GM12878 (cell line): ENCODE data around the gene UBE2D4. TPM values are rescaled to one million over a fixed set of nuclear protein-coding genes. Genes with fewer than 3 reads are reported as not detected.
A peak's percentile ranks its signal among the peaks of the same experiment; 100 is the strongest.

ENCODE experiments used
- ATAC-seq: fragments of 200-7000 bp; cut with Tn5 transposase; 3 replicates; pipeline ENCODE4 v1.9.1; 2020; ENCODE audit warnings: mild to moderate bottlenecking, moderate library complexity
- BruUV-seq: library from RNA; stranded (reverse); fragments of 400-500 nt; replicated peaks from 2 replicates; lab custom pipeline; 2021; lab: Mats Ljungman, UMichigan
- CTCF ChIA-PET: fragments of 300-600 bp; sonication (Branson Sonifier 250); formaldehyde crosslinking; extraction: SDS; loops from one replicate; lab custom pipeline; 2021; ENCODE audit warnings: inconsistent platforms; lab: Yijun Ruan, JAX
- POLR2A ChIA-PET: fragments of 350-600 bp; formaldehyde crosslinking; extraction: SDS; loops from one replicate; lab custom pipeline; 2021; ENCODE audit warnings: inconsistent platforms; lab: Charles Lee
- RAD21 ChIA-PET: fragments of 300-600 bp; sonication (Branson Sonifier 250); formaldehyde crosslinking; loops from one replicate; lab custom pipeline; 2023; ENCODE audit warnings: antibody characterized with exemption; ENCODE audit not compliant: unreplicated experiment; lab: Charles Lee
- SMC1A ChIA-PET: fragments of 300-600 bp; sonication (Branson Sonifier 250); formaldehyde crosslinking; loops from one replicate; lab custom pipeline; 2023; ENCODE audit not compliant: unreplicated experiment, uncharacterized antibody; lab: Charles Lee
- DNase-seq: peaks from one replicate; pipeline ENCODE4 v3.0.0-alpha.2; 2011; ENCODE audit warnings: low read depth, low spot score
- FAIRE-seq: peaks from 3 replicates; lab custom pipeline; 2011; peaks lifted over from hg19 to GRCh38; lab: Jason Lieb, UNC
- H2AFZ ChIP-seq: 2 replicates; pipeline ENCODE4 v1.6.0; 2011; ENCODE audit warnings: low read depth, low read length, control low read depth; ENCODE audit not compliant: control insufficient read depth
- H3K27ac ChIP-seq: 2 replicates; pipeline ENCODE4 v1.5.1; 2011; ENCODE audit warnings: control low read depth; ENCODE audit not compliant: control insufficient read depth, insufficient read depth
- H3K27me3 ChIP-seq, 2 experiments: replicated peaks in 1 of 2; 2 replicates each; pipeline versions ENCODE4 v1.6.0 to v1.6.1; 2011; ENCODE audit warnings: low read length in 1 of 2; ENCODE audit not compliant: control insufficient read depth in 2 of 2, insufficient read depth in 2 of 2
- H3K36me3 ChIP-seq, 2 experiments: 2 replicates each; pipeline ENCODE4 v1.5.1; 2011; ENCODE audit warnings: low read length in 1 of 2; ENCODE audit not compliant: control insufficient read depth in 2 of 2, insufficient read depth in 2 of 2
- H3K4me1 ChIP-seq: 2 replicates; pipeline ENCODE4 v1.6.1; 2011; ENCODE audit warnings: mild to moderate bottlenecking, low read length, moderate library complexity, mixed read lengths; ENCODE audit not compliant: control insufficient read depth, insufficient read depth
- H3K4me2 ChIP-seq: 2 replicates; pipeline ENCODE4 v1.6.0; 2011; ENCODE audit warnings: control low read depth; ENCODE audit not compliant: control insufficient read depth, insufficient read depth
- H3K4me3 ChIP-seq: fragments of 200-600 bp; sonication (generic); 2 replicates; pipeline ENCODE4 v1.5.1; 2016
- H3K79me2 ChIP-seq: 2 replicates; pipeline ENCODE4 v1.6.0; 2011; ENCODE audit warnings: low read length; ENCODE audit not compliant: control insufficient read depth, insufficient read depth
- H3K9ac ChIP-seq: 2 replicates; pipeline ENCODE4 v1.8.0; 2011; ENCODE audit warnings: low read length, control low read depth, mixed read lengths; ENCODE audit not compliant: control insufficient read depth, insufficient read depth
- H3K9me3 ChIP-seq: replicated peaks from 3 replicates; pipeline ENCODE4 v1.5.1; 2011; ENCODE audit warnings: mild to moderate bottlenecking, low read length; ENCODE audit not compliant: control insufficient read depth, insufficient read depth
- H4K20me1 ChIP-seq: 2 replicates; pipeline ENCODE4 v1.6.0; 2011; ENCODE audit not compliant: control insufficient read depth, insufficient read depth
- CTCF ChIP-seq, 3 experiments: IDR thresholded peaks in 2 of 3; conservative IDR thresholded peaks in 1 of 3; 2 replicates each; pipeline ENCODE4 v1.5.1; 2011; ENCODE audit warnings: low read depth in 3 of 3, low read length in 3 of 3, mild to moderate bottlenecking in 3 of 3, control low read depth in 2 of 3, moderate library complexity in 2 of 3, inconsistent platforms in 1 of 3, mixed read lengths in 1 of 3; ENCODE audit not compliant: control insufficient read depth in 2 of 3, insufficient read depth in 1 of 3; ENCODE audit errors: extremely low read depth in 1 of 3
- GABPA ChIP-seq: IDR thresholded peaks from 2 replicates; pipeline ENCODE4 v1.6.1; 2014; ENCODE audit warnings: antibody characterized with exemption, low read depth, mild to moderate bottlenecking, inconsistent platforms
- IKZF1 ChIP-seq: fragments of 450-650 bp; conservative IDR thresholded peaks from 2 replicates; pipeline ENCODE4 v1.6.1; 2017; ENCODE audit warnings: antibody characterized with exemption, mild to moderate bottlenecking
- MTA2 ChIP-seq: fragments of 450-650 bp; IDR thresholded peaks from 2 replicates; pipeline ENCODE4 v1.6.1; 2016; ENCODE audit warnings: low read depth, mild to moderate bottlenecking, moderate library complexity
- POLR2AphosphoS2 ChIP-seq: IDR thresholded peaks from 2 replicates; pipeline ENCODE4 v1.6.1; 2011; ENCODE audit warnings: low read depth, mild to moderate bottlenecking, low read length, improper control_type of control experiment, moderate library complexity
- POLR2AphosphoS5 ChIP-seq: IDR thresholded peaks from 2 replicates; pipeline ENCODE4 v1.6.1; 2011; ENCODE audit warnings: mild to moderate bottlenecking, low read length, inconsistent platforms
- RFX5 ChIP-seq: IDR thresholded peaks from 2 replicates; pipeline ENCODE4 v1.6.1; 2011; ENCODE audit warnings: low read depth, low read length, improper control_type of control experiment
- SMC3 ChIP-seq: IDR thresholded peaks from 2 replicates; pipeline ENCODE4 v1.6.1; 2011; ENCODE audit warnings: low read length, improper control_type of control experiment, borderline replicate concordance
- STAT1 ChIP-seq: fragments of 450-650 bp; conservative IDR thresholded peaks from 2 replicates; pipeline ENCODE4 v1.6.1; 2014; ENCODE audit warnings: antibody characterized with exemption, mild to moderate bottlenecking
- ZNF622 ChIP-seq: fragments of 450-650 bp; IDR thresholded peaks from 2 replicates; pipeline ENCODE4 v1.6.1; 2017; ENCODE audit warnings: mild to moderate bottlenecking, inconsistent platforms
- ZNF687 ChIP-seq: fragments of 450-650 bp; IDR thresholded peaks from 2 replicates; pipeline ENCODE4 v1.6.1; 2017; ENCODE audit warnings: mild to moderate bottlenecking, moderate library complexity
- ZSCAN29 ChIP-seq: fragments of 450-650 bp; IDR thresholded peaks from 2 replicates; pipeline ENCODE4 v1.6.1; 2017; ENCODE audit warnings: mild to moderate bottlenecking, moderate library complexity
- WGBS: methylation state at CpG from one replicate; pipeline ENCODE4 v1.1.6; 2016; ENCODE audit warnings: low lambda C conversion rate; ENCODE audit not compliant: insufficient replicate concordance, insufficient coverage; ENCODE audit errors: missing lambda C conversion rate; 5-methylcytosine and 5-hydroxymethylcytosine counted together
- in situ Hi-C: fragments of 300-500 bp; cut with MboI; formaldehyde crosslinking; loops from 9 replicates; pipeline ENCODE4 v1.14.3; 2018; ENCODE audit warnings: mixed read lengths
- intact Hi-C: fragments of 100-400 bp; cut with micrococcal nuclease; formaldehyde crosslinking; loops from one replicate; pipeline ENCODE4 v1.14.2; 2022; ENCODE audit not compliant: unreplicated experiment
- polyA plus RNA-seq, 11 experiments: library from polyadenylated mRNA; depleted of rRNA in 4 of 11; unstranded in 6 of 11; stranded (reverse) in 5 of 11; fragments of >200 nt; fragmentation: Nextera tagmentation in 4 of 11; fragmentation: Illumina TruSeq in 1 of 11; extraction: Ambion mirVana in 4 of 11; extraction: Trizol in 1 of 11; gene quantifications; 1 replicate in 1 of 11; 2 replicates in 10 of 11; pipeline versions ENCODE4 v1.2.1 to v1.2.3, GENCODE V29; 2011 to 2016; ENCODE audit warnings: inconsistent platforms in 2 of 11, missing spikeins in 2 of 11, low read depth in 1 of 11
- total RNA-seq, 4 experiments: library from RNA; depleted of rRNA in 3 of 4; stranded (reverse); fragments of >200 nt in 3 of 4; fragmentation: Illumina TruSeq in 1 of 4; extraction: Trizol in 1 of 4; gene quantifications; 2 replicates each; pipeline versions ENCODE4 v1.2.1 to v1.2.3, GENCODE V29; 2013 to 2021
- TF ChIP-seq, protein P1 (sequence below): fragments of 450-650 bp; IDR thresholded peaks from 2 replicates; pipeline ENCODE4 v1.6.1; 2017; ENCODE audit warnings: antibody characterized with exemption, mild to moderate bottlenecking, moderate library complexity

UBE2D4 gene
- total and polyA plus RNA-seq, 10 of the 15 experiments (the other 5 are each of a cell fraction or from before 2014, with no cell fraction given), result 3.5 to 16.6 (median 10.3) TPM

- TF ChIP-seq ZNF687, result no peak
- no peak for TF ChIP-seq CTCF (IDR thresholded peaks at IDR 0.05 in 2 of 3, conservative IDR thresholded peaks at IDR 0.05 in 1 of 3; ENCODE audit: control insufficient read depth in 2 of 3, extremely low read depth in 1 of 3, insufficient read depth in 1 of 3, low read depth in 3 of 3, low read length in 3 of 3)
- TF ChIP-seq IKZF1, result no peak
- TF ChIP-seq POLR2AphosphoS5, result no peak
- no peak for TF ChIP-seq GABPA
Measured at GRCh38 chr7:43922726-43923125, 3.5 kb upstream of the UBE2D4 start (continued).

- ChIA-PET CTCF (interaction anchor here (1.0 kb wide), 1 partner anchor 20 kb away, joined by 3 read pairs; the partner anchor contains the start of gene URGCP), POLR2A (interaction anchor here (1.2 kb wide), 1 partner anchor 22 kb away, joined by 5 read pairs; no protein-coding TSS in a partner anchor), RAD21 (no interaction called here), SMC1A (no interaction called here)
- ATAC-seq, result peak; percentile 46
- no peaks in the 10 kb centered on the region; a peak in 1 of 4 replicates for H3K36me3 ChIP-seq
- H3K27ac ChIP-seq, result peak overlapping the region; percentile 84
- H3K4me2 ChIP-seq, result peak overlapping the region; percentile 98
- intact Hi-C loops (no loop called here), in situ Hi-C loops (no loop called here)
- no peak for DNase-seq
- no peaks in the 10 kb centered on the region for H4K20me1 ChIP-seq
- no peaks in the 10 kb centered on the region for H3K27me3 ChIP-seq
- H3K9me3 ChIP-seq, result no peaks in the 10 kb centered on the region
- peaks cover 10% of the 10 kb centered on the region for H3K79me2 ChIP-seq
- H2AFZ ChIP-seq, result peak overlapping the region; percentile 97
- no peak for FAIRE-seq
- H3K4me1 ChIP-seq, result peaks cover 5% of the 10 kb centered on the region
- H3K9ac ChIP-seq, result peak overlapping the region; percentile 89
- peak overlapping the region; percentile 90 for H3K4me3 ChIP-seq
- no TSS peak for BruUV-seq
- WGBS, result 4% methylated on average over 6 of the region's 6 CpGs
- TF ChIP-seq RFX5, result no peak
- no peak for TF ChIP-seq ZNF622
- no peak for TF ChIP-seq MTA2
- TF ChIP-seq ZSCAN29, result no peak
- TF ChIP-seq POLR2AphosphoS2, result no peak
- TF ChIP-seq, protein P1, sequence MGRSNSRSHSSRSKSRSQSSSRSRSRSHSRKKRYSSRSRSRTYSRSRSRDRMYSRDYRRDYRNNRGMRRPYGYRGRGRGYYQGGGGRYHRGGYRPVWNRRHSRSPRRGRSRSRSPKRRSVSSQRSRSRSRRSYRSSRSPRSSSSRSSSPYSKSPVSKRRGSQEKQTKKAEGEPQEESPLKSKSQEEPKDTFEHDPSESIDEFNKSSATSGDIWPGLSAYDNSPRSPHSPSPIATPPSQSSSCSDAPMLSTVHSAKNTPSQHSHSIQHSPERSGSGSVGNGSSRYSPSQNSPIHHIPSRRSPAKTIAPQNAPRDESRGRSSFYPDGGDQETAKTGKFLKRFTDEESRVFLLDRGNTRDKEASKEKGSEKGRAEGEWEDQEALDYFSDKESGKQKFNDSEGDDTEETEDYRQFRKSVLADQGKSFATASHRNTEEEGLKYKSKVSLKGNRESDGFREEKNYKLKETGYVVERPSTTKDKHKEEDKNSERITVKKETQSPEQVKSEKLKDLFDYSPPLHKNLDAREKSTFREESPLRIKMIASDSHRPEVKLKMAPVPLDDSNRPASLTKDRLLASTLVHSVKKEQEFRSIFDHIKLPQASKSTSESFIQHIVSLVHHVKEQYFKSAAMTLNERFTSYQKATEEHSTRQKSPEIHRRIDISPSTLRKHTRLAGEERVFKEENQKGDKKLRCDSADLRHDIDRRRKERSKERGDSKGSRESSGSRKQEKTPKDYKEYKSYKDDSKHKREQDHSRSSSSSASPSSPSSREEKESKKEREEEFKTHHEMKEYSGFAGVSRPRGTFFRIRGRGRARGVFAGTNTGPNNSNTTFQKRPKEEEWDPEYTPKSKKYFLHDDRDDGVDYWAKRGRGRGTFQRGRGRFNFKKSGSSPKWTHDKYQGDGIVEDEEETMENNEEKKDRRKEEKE, result no peak
- TF ChIP-seq STAT1, result no peak
- no peak for TF ChIP-seq SMC3
Measured at GRCh38 chr7:43926798-43927123, 525 bp downstream of the UBE2D4 start.
